ENCODE data around the gene MOV10L1. TPM values are rescaled to one million over a fixed set of nuclear protein-coding genes. Genes with fewer than 3 reads are reported as not detected.

The MOV10L1 gene
- total RNA-seq, 1 donor from 2014 or later: 0.10 TPM

- Mint-ChIP-seq H3K4me1 (ENCODE audit: unreplicated experiment) (peaks cover 5% of the 10 kb centered on the region), H3K9me3 (no peaks in the 10 kb centered on the region), H3K4me3 (no peak overlapping the region), H3K27me3 (no peaks in the 10 kb centered on the region), H3K36me3 (no peaks in the 10 kb centered on the region), H3K27ac (no peak overlapping the region)
- TF ChIP-seq CTCF (conservative IDR thresholded peaks at IDR 0.05): no peak
- no peak for DNase-seq (ENCODE audit: extremely low spot score, unreplicated experiment)
These were observed 12.2 kb downstream of the MOV10L1 start for GRCh38 chr22:50101870-50102565.

DNA sequence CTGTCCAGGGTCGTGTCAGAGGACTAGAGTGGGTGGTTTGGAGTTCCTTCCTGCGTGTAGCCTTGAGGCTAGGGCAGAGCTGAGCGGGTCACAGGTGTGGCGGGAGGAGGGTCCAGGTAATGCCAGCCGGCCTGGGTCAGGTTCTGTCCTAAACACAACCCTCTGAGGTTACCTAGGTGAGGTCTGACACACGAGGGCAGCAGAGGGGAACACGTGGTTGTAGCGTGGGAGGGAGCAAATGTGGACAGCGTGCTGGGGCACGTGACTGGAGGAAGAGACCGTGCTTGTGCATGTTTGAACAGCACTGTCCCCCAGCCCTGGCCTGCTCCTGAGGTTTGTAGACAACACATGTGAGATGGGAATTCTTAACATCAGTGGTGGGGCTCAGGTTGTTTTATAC, 13.1 kb downstream of the MOV10L1 start:
- H3K36me3 Mint-ChIP-seq: no peaks in the 10 kb centered on the region
- no peaks in the 10 kb centered on the region for H3K27me3 Mint-ChIP-seq
- no peak overlapping the region for H3K4me3 Mint-ChIP-seq
- no peak for DNase-seq (ENCODE audit: extremely low spot score, unreplicated experiment)
- no peaks in the 10 kb centered on the region for H3K9me3 Mint-ChIP-seq
- TF ChIP-seq CTCF (conservative IDR thresholded peaks at IDR 0.05): no peak
- H3K4me1 Mint-ChIP-seq (ENCODE audit: unreplicated experiment): peaks cover 5% of the 10 kb centered on the region
- no peak overlapping the region for H3K27ac Mint-ChIP-seq

- Mint-ChIP-seq H3K27ac (no peak overlapping the region), H3K9me3 (no peaks in the 10 kb centered on the region), H3K27me3 (no peaks in the 10 kb centered on the region), H3K36me3 (no peaks in the 10 kb centered on the region), H3K4me1 (ENCODE audit: unreplicated experiment) (peaks cover 5% of the 10 kb centered on the region), H3K4me3 (no peak overlapping the region)
- DNase-seq (ENCODE audit: extremely low spot score, unreplicated experiment): no peak
- no peak for TF ChIP-seq CTCF (conservative IDR thresholded peaks at IDR 0.05)
These were observed 14.3 kb downstream of the MOV10L1 start for GRCh38 chr22:50104141-50104544.

GRCh38 chr22:50105208-50106100, 15.6 kb downstream of the MOV10L1 start:
- H3K27ac Mint-ChIP-seq: no peak overlapping the region
- TF ChIP-seq CTCF (conservative IDR thresholded peaks at IDR 0.05): no peak
- peaks cover 5% of the 10 kb centered on the region for H3K4me1 Mint-ChIP-seq (ENCODE audit: unreplicated experiment)
- no peak for DNase-seq (ENCODE audit: extremely low spot score, unreplicated experiment)
- H3K27me3 Mint-ChIP-seq: no peaks in the 10 kb centered on the region
- H3K36me3 Mint-ChIP-seq: no peaks in the 10 kb centered on the region
- no peaks in the 10 kb centered on the region for H3K9me3 Mint-ChIP-seq
- H3K4me3 Mint-ChIP-seq: no peak overlapping the region

GRCh38 chr22:50107529-50107928, 17.7 kb downstream of the MOV10L1 start:
- Mint-ChIP-seq H3K27me3 (peaks cover 3% of the 10 kb centered on the region), H3K9me3 (no peaks in the 10 kb centered on the region), H3K4me1 (ENCODE audit: unreplicated experiment) (peaks cover 5% of the 10 kb centered on the region), H3K27ac (no peak overlapping the region), H3K36me3 (no peaks in the 10 kb centered on the region), H3K4me3 (no peak overlapping the region)
- DNase-seq (ENCODE audit: extremely low spot score, unreplicated experiment): no peak
- TF ChIP-seq CTCF (conservative IDR thresholded peaks at IDR 0.05): no peak
